ENCODE results near the gene ITM2C.

ITM2C gene

DNA sequence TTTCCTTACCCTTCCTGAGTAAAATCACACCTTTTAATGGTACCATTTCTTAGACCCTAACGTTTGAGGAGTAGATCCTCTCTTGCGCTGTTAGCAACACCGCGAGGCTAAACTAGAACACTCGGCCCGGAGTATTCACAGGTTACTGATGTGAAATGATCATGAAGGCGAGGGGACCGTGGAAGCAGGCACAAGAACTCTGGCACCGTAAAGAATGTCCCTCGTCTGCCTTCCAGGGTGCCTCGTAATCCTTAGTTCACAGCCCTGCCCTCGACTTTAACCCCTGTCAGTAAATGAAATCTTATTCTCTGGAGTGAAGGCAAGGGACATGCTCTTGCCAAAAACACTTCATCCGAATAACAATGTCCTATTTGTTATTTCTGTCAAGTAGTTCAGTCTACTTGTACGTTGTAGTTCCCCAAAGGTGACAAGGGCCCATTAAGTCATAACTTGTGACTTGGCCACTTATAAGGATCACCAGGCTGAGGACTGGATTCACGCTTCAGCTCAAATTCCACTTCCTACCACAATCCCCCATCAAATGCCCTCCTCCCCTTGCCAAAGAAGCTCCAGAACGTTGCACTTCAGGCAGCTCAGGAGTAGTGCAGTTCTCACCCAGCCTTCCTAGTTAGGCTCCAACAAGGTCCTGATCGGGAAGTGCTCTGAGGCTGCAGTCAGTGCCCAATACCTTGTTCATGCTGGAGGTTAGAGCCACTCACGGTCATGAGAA is 43.3 kb upstream of the ITM2C start:
- no peak overlapping the region for H3K4me3 ChIP-seq (ENCODE audit: low read length in 2 of 2)
- H2BK120ac ChIP-seq (ENCODE audit: low read depth, low read length) = no peak overlapping the region
- no peaks in the 10 kb centered on the region for H3K4me1 ChIP-seq (ENCODE audit: control insufficient read depth in 2 of 2, insufficient read depth in 1 of 2, low read depth in 1 of 2, low read length in 2 of 2)
- no peak overlapping the region for H3K9ac ChIP-seq (ENCODE audit: low read depth, low read length, poor library complexity)
- no peak overlapping the region for H2AFZ ChIP-seq (ENCODE audit: low read length)
- peak overlapping the region; percentile 2 for H3K14ac ChIP-seq (ENCODE audit: low read length)
- H3K27ac ChIP-seq (replicated peaks; ENCODE audit: low read length) = no peak overlapping the region
- H3K27me3 ChIP-seq (ENCODE audit: control insufficient read depth in 3 of 3, insufficient read depth in 3 of 3, low read depth in 1 of 3, low read length in 3 of 3) = no peaks in the 10 kb centered on the region
- no peak overlapping the region for H4K91ac ChIP-seq (ENCODE audit: low read depth, low read length, poor library complexity)
- H4K8ac ChIP-seq (ENCODE audit: low read depth, low read length) = no peak overlapping the region
- no peaks in the 10 kb centered on the region for H3K9me3 ChIP-seq (replicated peaks in 1 of 2; ENCODE audit: control insufficient read depth in 2 of 2, insufficient read depth in 1 of 2, low read depth in 1 of 2, low read length in 2 of 2)
- H2AK5ac ChIP-seq (ENCODE audit: low read depth, low read length) = no peak overlapping the region
- no CpG with 5 or more reads among the region's 18 CpGs for WGBS, 2 donors (ENCODE audit: extremely low coverage in 2 of 2, insufficient read length in 2 of 2, insufficient replicate concordance in 1 of 2)
- no peak overlapping the region for H3K4ac ChIP-seq (ENCODE audit: low read length)
- H2BK12ac ChIP-seq (ENCODE audit: low read length) = no peak overlapping the region
- H3K79me1 ChIP-seq (ENCODE audit: low read depth, low read length) = no peaks in the 10 kb centered on the region
- H3K23ac ChIP-seq (ENCODE audit: low read depth, low read length, poor library complexity) = no peak overlapping the region
- peaks cover 13 to 35% of the 10 kb centered on the region in 2 donors for H3K36me3 ChIP-seq (replicated peaks in 1 of 2; ENCODE audit: control insufficient read depth in 2 of 2, insufficient read depth in 2 of 2, low read length in 2 of 2)
- H3K18ac ChIP-seq (ENCODE audit: low read length) = no peak overlapping the region
- no peak overlapping the region for H3K4me2 ChIP-seq (ENCODE audit: insufficient read depth, low read length, poor library complexity, severe bottlenecking)
- no peak overlapping the region for H2BK15ac ChIP-seq (ENCODE audit: low read length)
- no peak for DNase-seq (ENCODE audit: low spot score)
- H2BK5ac ChIP-seq (ENCODE audit: low read length) = peak overlapping the region; percentile 43

GRCh38 chr2:230821991-230822520 is 42.7 kb upstream of the ITM2C start:
- H2AK5ac ChIP-seq (ENCODE audit: low read depth, low read length) = no peak overlapping the region
- no peak overlapping the region for H2BK15ac ChIP-seq (ENCODE audit: low read length)
- H3K9ac ChIP-seq (ENCODE audit: low read depth, low read length, poor library complexity) = no peak overlapping the region
- H3K4me3 ChIP-seq (ENCODE audit: low read length in 2 of 2) = no peak overlapping the region
- no peak overlapping the region for H3K4me2 ChIP-seq (ENCODE audit: insufficient read depth, low read length, poor library complexity, severe bottlenecking)
- H3K4me1 ChIP-seq (ENCODE audit: control insufficient read depth in 2 of 2, insufficient read depth in 1 of 2, low read depth in 1 of 2, low read length in 2 of 2) = no peaks in the 10 kb centered on the region
- WGBS, 2 donors (ENCODE audit: extremely low coverage in 2 of 2, insufficient read length in 2 of 2, insufficient replicate concordance in 1 of 2) = no CpG with 5 or more reads among the region's 13 CpGs
- no peak for DNase-seq (ENCODE audit: low spot score)
- no peak overlapping the region for H3K27ac ChIP-seq (replicated peaks; ENCODE audit: low read length)
- no peak overlapping the region for H3K4ac ChIP-seq (ENCODE audit: low read length)
- H2BK12ac ChIP-seq (ENCODE audit: low read length) = no peak overlapping the region
- peak overlapping the region; percentile 43 for H2BK5ac ChIP-seq (ENCODE audit: low read length)
- H3K27me3 ChIP-seq (ENCODE audit: control insufficient read depth in 3 of 3, insufficient read depth in 3 of 3, low read depth in 1 of 3, low read length in 3 of 3) = no peaks in the 10 kb centered on the region
- peaks cover 11 to 34% of the 10 kb centered on the region in 2 donors for H3K36me3 ChIP-seq (replicated peaks in 1 of 2; ENCODE audit: control insufficient read depth in 2 of 2, insufficient read depth in 2 of 2, low read length in 2 of 2)
- H3K23ac ChIP-seq (ENCODE audit: low read depth, low read length, poor library complexity) = no peak overlapping the region
- no peak overlapping the region for H4K8ac ChIP-seq (ENCODE audit: low read depth, low read length)
- H3K9me3 ChIP-seq (replicated peaks in 1 of 2; ENCODE audit: control insufficient read depth in 2 of 2, insufficient read depth in 1 of 2, low read depth in 1 of 2, low read length in 2 of 2) = no peaks in the 10 kb centered on the region
- H4K91ac ChIP-seq (ENCODE audit: low read depth, low read length, poor library complexity) = no peak overlapping the region
- peak overlapping the region; percentile 2 for H3K14ac ChIP-seq (ENCODE audit: low read length)
- no peak overlapping the region for H3K18ac ChIP-seq (ENCODE audit: low read length)
- no peak overlapping the region for H2BK120ac ChIP-seq (ENCODE audit: low read depth, low read length)
- no peaks in the 10 kb centered on the region for H3K79me1 ChIP-seq (ENCODE audit: low read depth, low read length)
- no peak overlapping the region for H2AFZ ChIP-seq (ENCODE audit: low read length)

GRCh38 chr2:230823264-230823964 is 41.3 kb upstream of the ITM2C start:
- Histone ChIP-seq H3K4me3 (ENCODE audit: low read length in 2 of 2) (no peak overlapping the region), H3K23ac (ENCODE audit: low read depth, low read length, poor library complexity) (no peak overlapping the region), H4K8ac (ENCODE audit: low read depth, low read length) (no peak overlapping the region), H3K14ac (ENCODE audit: low read length) (no peak overlapping the region), H2AK5ac (ENCODE audit: low read depth, low read length) (peak overlapping the region; percentile 68), H3K9ac (ENCODE audit: low read depth, low read length, poor library complexity) (peak overlapping the region; percentile 57), H2BK120ac (ENCODE audit: low read depth, low read length) (no peak overlapping the region), H2AFZ (ENCODE audit: low read length) (no peak overlapping the region), H3K36me3 (replicated peaks in 1 of 2; ENCODE audit: control insufficient read depth in 2 of 2, insufficient read depth in 2 of 2, low read length in 2 of 2) (peaks cover 8 to 21% of the 10 kb centered on the region in 2 donors), H2BK5ac (ENCODE audit: low read length) (peak overlapping the region; percentile 19), H2BK15ac (ENCODE audit: low read length) (no peak overlapping the region), H3K9me3 (replicated peaks in 1 of 2; ENCODE audit: control insufficient read depth in 2 of 2, insufficient read depth in 1 of 2, low read depth in 1 of 2, low read length in 2 of 2) (no peaks in the 10 kb centered on the region), H3K79me1 (ENCODE audit: low read depth, low read length) (no peaks in the 10 kb centered on the region), H3K4me1 (ENCODE audit: control insufficient read depth in 2 of 2, insufficient read depth in 1 of 2, low read depth in 1 of 2, low read length in 2 of 2) (no peaks in the 10 kb centered on the region), H3K27ac (replicated peaks; ENCODE audit: low read length) (no peak overlapping the region), H4K91ac (ENCODE audit: low read depth, low read length, poor library complexity) (no peak overlapping the region), H3K27me3 (ENCODE audit: control insufficient read depth in 3 of 3, insufficient read depth in 3 of 3, low read depth in 1 of 3, low read length in 3 of 3) (no peaks in the 10 kb centered on the region), H3K4me2 (ENCODE audit: insufficient read depth, low read length, poor library complexity, severe bottlenecking) (peak overlapping the region; percentile 4), H2BK12ac (ENCODE audit: low read length) (no peak overlapping the region), H3K18ac (ENCODE audit: low read length) (no peak overlapping the region), H3K4ac (ENCODE audit: low read length) (no peak overlapping the region)
- WGBS, 2 donors (ENCODE audit: extremely low coverage in 2 of 2, insufficient read length in 2 of 2, insufficient replicate concordance in 1 of 2) = no CpG with 5 or more reads among the region's 10 CpGs
- DNase-seq (ENCODE audit: low spot score) = no peak

DNA sequence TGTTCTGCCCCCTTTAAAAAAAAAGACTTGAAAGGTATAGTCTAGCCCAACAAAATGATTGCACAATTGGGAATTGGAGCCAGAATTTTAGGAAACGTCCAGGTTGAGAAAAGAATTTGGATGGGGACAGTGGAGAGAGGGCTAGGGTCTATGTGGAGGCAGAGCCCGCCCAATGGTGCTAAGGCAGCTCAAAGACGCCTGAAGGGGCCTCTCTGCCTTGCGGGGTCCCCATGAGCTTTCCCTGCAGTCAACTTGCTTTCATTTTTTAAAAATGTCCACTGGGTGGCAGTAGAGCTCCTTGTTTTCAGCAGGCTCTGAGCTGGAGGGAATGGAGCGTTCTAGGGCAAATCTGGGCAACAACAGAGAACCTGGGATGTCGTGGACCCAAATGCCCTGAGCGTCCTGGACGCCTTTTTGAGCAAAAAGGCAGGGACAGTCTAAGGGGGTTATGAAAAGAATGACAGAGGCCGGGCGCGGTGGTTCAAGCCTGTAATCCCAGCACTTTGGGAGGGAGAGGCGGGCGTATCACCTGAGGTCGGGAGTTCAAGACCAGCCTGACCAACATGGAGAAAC is 40.2 kb upstream of the ITM2C start:
- peak; percentile 89 for DNase-seq (ENCODE audit: low spot score)
- no peak overlapping the region for H2BK5ac ChIP-seq (ENCODE audit: low read length)
- no peak overlapping the region for H2BK15ac ChIP-seq (ENCODE audit: low read length)
- no peak overlapping the region for H3K4me3 ChIP-seq (ENCODE audit: low read length in 2 of 2)
- H3K9me3 ChIP-seq (replicated peaks in 1 of 2; ENCODE audit: control insufficient read depth in 2 of 2, insufficient read depth in 1 of 2, low read depth in 1 of 2, low read length in 2 of 2) = no peaks in the 10 kb centered on the region
- WGBS, 2 donors (ENCODE audit: extremely low coverage in 2 of 2, insufficient read length in 2 of 2, insufficient replicate concordance in 1 of 2) = no CpG with 5 or more reads among the region's 14 CpGs
- H3K4me2 ChIP-seq (ENCODE audit: insufficient read depth, low read length, poor library complexity, severe bottlenecking) = no peak overlapping the region
- H3K27ac ChIP-seq (replicated peaks; ENCODE audit: low read length) = no peak overlapping the region
- H3K18ac ChIP-seq (ENCODE audit: low read length) = no peak overlapping the region
- no peaks in the 10 kb centered on the region for H3K4me1 ChIP-seq (ENCODE audit: control insufficient read depth in 2 of 2, insufficient read depth in 1 of 2, low read depth in 1 of 2, low read length in 2 of 2)
- no peak overlapping the region for H4K91ac ChIP-seq (ENCODE audit: low read depth, low read length, poor library complexity)
- H3K14ac ChIP-seq (ENCODE audit: low read length) = no peak overlapping the region
- no peak overlapping the region for H2BK120ac ChIP-seq (ENCODE audit: low read depth, low read length)
- H4K8ac ChIP-seq (ENCODE audit: low read depth, low read length) = no peak overlapping the region
- H3K36me3 ChIP-seq (replicated peaks in 1 of 2; ENCODE audit: control insufficient read depth in 2 of 2, insufficient read depth in 2 of 2, low read length in 2 of 2) = peaks cover 5 to 10% of the 10 kb centered on the region in 2 donors
- H2AK5ac ChIP-seq (ENCODE audit: low read depth, low read length) = no peak overlapping the region
- peak overlapping the region; percentile 80 for H2AFZ ChIP-seq (ENCODE audit: low read length)
- no peak overlapping the region for H3K23ac ChIP-seq (ENCODE audit: low read depth, low read length, poor library complexity)
- H3K27me3 ChIP-seq (ENCODE audit: control insufficient read depth in 3 of 3, insufficient read depth in 3 of 3, low read depth in 1 of 3, low read length in 3 of 3) = no peaks in the 10 kb centered on the region
- H3K79me1 ChIP-seq (ENCODE audit: low read depth, low read length) = no peaks in the 10 kb centered on the region
- no peak overlapping the region for H3K9ac ChIP-seq (ENCODE audit: low read depth, low read length, poor library complexity)
- no peak overlapping the region for H2BK12ac ChIP-seq (ENCODE audit: low read length)
- no peak overlapping the region for H3K4ac ChIP-seq (ENCODE audit: low read length)
